ENCODE data around the gene PPP1R3E. TPM values are rescaled to one million over a fixed set of nuclear protein-coding genes. Genes with fewer than 3 reads are reported as not detected.
A peak's percentile ranks its signal among the peaks of the same experiment; 100 is the strongest.

The PPP1R3E gene
- total and polyA plus RNA-seq, 2 of the 13 experiments (the other 11 are each of a cell fraction or from before 2014, with no cell fraction given), result 16.5 to 26.5 TPM

- TF ChIP-seq ZNF784 (CRISPR knock-in tag; IDR thresholded peaks at IDR 0.05; ENCODE audit: borderline replicate concordance) (peak; percentile 58), TOPORS (CRISPR knock-in tag; IDR thresholded peaks at IDR 0.05) (no peak), ZNF510 (CRISPR knock-in tag; IDR thresholded peaks at IDR 0.05; ENCODE audit: low read depth) (0 out of 2 replicates have a peak, but pooled peaks have one; percentile 32), SIN3A (IDR thresholded peaks at IDR 0.05; ENCODE audit: borderline replicate concordance, low read depth, low read length) (no peak), SNAPC2 (CRISPR knock-in tag; IDR thresholded peaks at IDR 0.05) (peak; percentile 9; the same call in 1 of the 2 replicates), SP2 (CRISPR knock-in tag; IDR thresholded peaks at IDR 0.05) (0 out of 2 replicates have a peak, but pooled peaks have one; percentile 59), ZNF367 (CRISPR knock-in tag; IDR thresholded peaks at IDR 0.05; ENCODE audit: borderline replicate concordance) (no peak), ARID2 (CRISPR knock-in tag; IDR thresholded peaks at IDR 0.05; ENCODE audit: borderline replicate concordance) (no peak; the same call in 1 of the 2 replicates), AKAP8 (CRISPR knock-in tag; IDR thresholded peaks at IDR 0.05) (no peak; the same call in 1 of the 2 replicates), NR2F6 (IDR thresholded peaks at IDR 0.05) (0 out of 2 replicates have a peak, but pooled peaks have one; percentile 2), NR2F6 (CRISPR knock-in tag; IDR thresholded peaks at IDR 0.05) (no peak), MTF1 (CRISPR knock-in tag; IDR thresholded peaks at IDR 0.05) (0 out of 2 replicates have a peak, but pooled peaks have one; percentile 31), JARID2 (CRISPR knock-in tag; IDR thresholded peaks at IDR 0.05; ENCODE audit: insufficient replicate concordance) (no peak), HHEX (CRISPR knock-in tag; IDR thresholded peaks at IDR 0.05) (no peak), ZNF781 (CRISPR knock-in tag; IDR thresholded peaks at IDR 0.05; ENCODE audit: borderline replicate concordance, not compliant biosample characterization) (peak; percentile 10), GFI1 (CRISPR knock-in tag; IDR thresholded peaks at IDR 0.05; ENCODE audit: borderline replicate concordance) (0 out of 2 replicates have a peak, but pooled peaks have one; percentile 32), ZNF709 (CRISPR knock-in tag; IDR thresholded peaks at IDR 0.05) (no peak), ZSCAN5A (CRISPR knock-in tag; IDR thresholded peaks at IDR 0.05; ENCODE audit: borderline replicate concordance) (no peak), RBM22 (optimal IDR thresholded peaks at IDR 0.05; ENCODE audit: low read length) (peak; percentile 13), ZNF790 (CRISPR knock-in tag; IDR thresholded peaks at IDR 0.05; ENCODE audit: borderline replicate concordance) (0 out of 2 replicates have a peak, but pooled peaks have one; percentile 47), FLYWCH1 (CRISPR knock-in tag; IDR thresholded peaks at IDR 0.05) (no peak), ATF4 (CRISPR knock-in tag; IDR thresholded peaks at IDR 0.05) (0 out of 4 replicates have a peak, but pooled peaks of 1 of the 2 experiments have one; percentile 17), JUND (CRISPR knock-in tag; IDR thresholded peaks at IDR 0.05) (no peak), CHD2 (IDR thresholded peaks at IDR 0.05; ENCODE audit: low read depth, low read length) (no peak), ZNF17 (CRISPR knock-in tag; IDR thresholded peaks at IDR 0.05) (0 out of 2 replicates have a peak, but pooled peaks have one; percentile 55), ZNF720 (CRISPR knock-in tag; IDR thresholded peaks at IDR 0.05) (no peak), LCORL (IDR thresholded peaks at IDR 0.05) (no peak), LCORL (CRISPR knock-in tag; IDR thresholded peaks at IDR 0.05) (no peak)
These were observed 20.2 kb upstream of the PPP1R3E start (continued) for GRCh38 chr14:23322568-23323517.
